Measurements from ENCODE around the gene DCUN1D4.
"Not testable (repeated sequence)": the region's sequence is repeated elsewhere in the genome, so short reads cannot be mapped to it uniquely, and the experiment has no call there.

The DCUN1D4 gene

GRCh38 chr4:51855270-51855669, 12.3 kb downstream of the DCUN1D4 start:
- no peak for DNase-seq

GRCh38 chr4:51855751-51856150, 12.8 kb downstream of the DCUN1D4 start:
- no peak for DNase-seq

GRCh38 chr4:51858605-51859202, 15.8 kb downstream of the DCUN1D4 start:
- DNase-seq = no peak

- DNase-seq = no peak
These were observed 16.6 kb downstream of the DCUN1D4 start for GRCh38 chr4:51859476-51860031.

GRCh38 chr4:51862199-51862598, 19.2 kb downstream of the DCUN1D4 start:
- DNase-seq = no peak

GRCh38 chr4:51862781-51863180, 19.8 kb downstream of the DCUN1D4 start:
- DNase-seq = no peak

GRCh38 chr4:51865717-51866116, 22.8 kb downstream of the DCUN1D4 start:
- no peak for DNase-seq

- no peak for DNase-seq
These were observed 23.9 kb downstream of the DCUN1D4 start for GRCh38 chr4:51866835-51867234.

GRCh38 chr4:51867689-51868448, 24.9 kb downstream of the DCUN1D4 start:
- no peak for DNase-seq

GRCh38 chr4:51868449-51868847, 25.5 kb downstream of the DCUN1D4 start:
- no peak for DNase-seq

GRCh38 chr4:51870441-51871188, 27.7 kb downstream of the DCUN1D4 start:
- DNase-seq = no peak

GRCh38 chr4:51872283-51872997, 29.5 kb downstream of the DCUN1D4 start:
- DNase-seq = no peak

GRCh38 chr4:51874551-51874950, 31.6 kb downstream of the DCUN1D4 start:
- no peak for DNase-seq

- no peak for DNase-seq
These were observed 35.5 kb downstream of the DCUN1D4 start for GRCh38 chr4:51878431-51878830.

GRCh38 chr4:51880016-51880915, 37.3 kb downstream of the DCUN1D4 start:
- DNase-seq = no peak

- DNase-seq = no peak
These were observed 41.1 kb downstream of the DCUN1D4 start for GRCh38 chr4:51884055-51884454.

GRCh38 chr4:51884606-51885005, 41.7 kb downstream of the DCUN1D4 start:
- DNase-seq = no peak

GRCh38 chr4:51885363-51885762, 42.4 kb downstream of the DCUN1D4 start:
- no peak for DNase-seq

GRCh38 chr4:51890760-51891159, 47.8 kb downstream of the DCUN1D4 start:
- DNase-seq = no peak

- not testable (repeated sequence) for DNase-seq
These were observed 50.4 kb downstream of the DCUN1D4 start for GRCh38 chr4:51893402-51893801.

- no peak for DNase-seq
These were observed 51.2 kb downstream of the DCUN1D4 start for GRCh38 chr4:51894059-51894645.
